ENCODE data around the gene LRRC7.

LRRC7 gene

DNA sequence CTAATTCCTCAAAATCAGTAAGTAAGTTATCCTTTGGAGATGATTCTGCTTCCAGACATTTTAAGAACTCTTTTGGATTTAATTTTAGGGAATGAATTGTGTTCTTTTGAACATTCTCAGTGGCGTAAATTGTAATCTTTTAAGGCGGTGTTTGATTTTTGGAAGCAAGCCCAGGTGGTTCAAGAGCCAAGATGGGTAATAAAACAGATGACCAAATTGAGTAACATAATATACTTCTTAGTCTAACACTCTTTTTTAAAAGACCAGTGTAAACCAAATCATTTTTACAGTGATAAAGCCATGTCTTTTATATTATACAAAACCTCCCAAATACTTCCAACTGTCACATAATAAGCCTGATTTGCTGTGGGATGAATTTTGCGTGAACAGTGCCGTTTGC, 503.9 kb downstream of the LRRC7 start:
- Histone ChIP-seq H3K4me1 (ENCODE audit: insufficient read depth, low read length) (peaks cover 11% of the 10 kb centered on the region), H2AFZ (ENCODE audit: low read depth, low read length) (no peak overlapping the region), H3K27me3 (ENCODE audit: insufficient read depth, low read length) (no peaks in the 10 kb centered on the region), H3K9me3 (ENCODE audit: low read length) (no peaks in the 10 kb centered on the region), H3K36me3 (ENCODE audit: insufficient read depth, low read length) (no peaks in the 10 kb centered on the region), H3K4me3 (ENCODE audit: low read length) (no peak overlapping the region)

DNA sequence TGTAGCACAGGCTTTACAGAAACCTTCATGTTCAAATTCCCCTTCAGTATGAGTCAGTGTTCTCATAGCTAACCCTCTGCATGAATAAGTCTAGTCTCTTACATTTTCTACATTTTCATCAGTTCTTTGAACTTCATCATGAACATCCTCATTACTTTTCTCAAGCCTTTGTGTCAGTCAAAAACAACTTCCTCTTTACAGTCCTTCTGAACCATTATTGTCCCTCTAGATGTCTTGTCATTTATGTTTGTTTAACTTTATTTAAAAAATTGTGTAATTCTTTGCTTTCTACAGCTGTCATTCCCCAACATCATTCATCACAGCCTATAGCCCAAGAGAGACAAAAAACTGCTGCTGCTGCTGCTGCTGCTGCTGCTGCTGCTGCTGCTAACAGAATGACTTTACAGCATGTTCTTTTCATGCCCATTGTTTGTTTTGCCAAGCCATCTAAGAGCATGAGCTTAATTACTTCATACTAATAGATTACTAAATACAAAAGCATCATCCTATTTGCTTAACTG, 504.6 kb downstream of the LRRC7 start:
- Histone ChIP-seq H3K4me3 (ENCODE audit: low read length) (no peak overlapping the region), H2AFZ (ENCODE audit: low read depth, low read length) (no peak overlapping the region), H3K27me3 (ENCODE audit: insufficient read depth, low read length) (no peaks in the 10 kb centered on the region), H3K9me3 (ENCODE audit: low read length) (no peaks in the 10 kb centered on the region), H3K36me3 (ENCODE audit: insufficient read depth, low read length) (no peaks in the 10 kb centered on the region), H3K4me1 (ENCODE audit: insufficient read depth, low read length) (peaks cover 11% of the 10 kb centered on the region)

DNA sequence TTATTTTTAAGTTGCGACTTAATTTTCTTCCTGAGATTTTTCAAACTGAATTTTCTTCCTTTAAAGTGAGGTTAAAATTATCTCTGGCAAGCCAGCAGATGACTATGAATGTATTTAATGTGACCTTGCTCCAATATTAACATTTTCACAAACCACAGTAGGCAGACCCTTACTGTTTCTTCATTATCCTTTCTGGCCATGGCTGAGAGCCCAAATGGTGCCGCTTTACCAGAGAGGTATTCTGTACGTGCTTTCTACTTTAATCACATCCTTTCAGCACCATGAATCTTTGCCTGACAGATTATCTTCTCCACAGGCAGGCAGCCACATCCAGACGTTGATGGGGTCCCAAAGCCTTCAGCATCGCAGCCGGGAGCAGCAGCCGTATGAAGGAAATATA, 508.0 kb downstream of the LRRC7 start:
- no peaks in the 10 kb centered on the region for H3K9me3 ChIP-seq (ENCODE audit: low read length)
- H3K4me1 ChIP-seq (ENCODE audit: insufficient read depth, low read length), result peaks cover 11% of the 10 kb centered on the region
- no peaks in the 10 kb centered on the region for H3K27me3 ChIP-seq (ENCODE audit: insufficient read depth, low read length)
- H3K4me3 ChIP-seq (ENCODE audit: low read length), result no peak overlapping the region
- H2AFZ ChIP-seq (ENCODE audit: low read depth, low read length), result no peak overlapping the region
- H3K36me3 ChIP-seq (ENCODE audit: insufficient read depth, low read length), result no peaks in the 10 kb centered on the region

DNA sequence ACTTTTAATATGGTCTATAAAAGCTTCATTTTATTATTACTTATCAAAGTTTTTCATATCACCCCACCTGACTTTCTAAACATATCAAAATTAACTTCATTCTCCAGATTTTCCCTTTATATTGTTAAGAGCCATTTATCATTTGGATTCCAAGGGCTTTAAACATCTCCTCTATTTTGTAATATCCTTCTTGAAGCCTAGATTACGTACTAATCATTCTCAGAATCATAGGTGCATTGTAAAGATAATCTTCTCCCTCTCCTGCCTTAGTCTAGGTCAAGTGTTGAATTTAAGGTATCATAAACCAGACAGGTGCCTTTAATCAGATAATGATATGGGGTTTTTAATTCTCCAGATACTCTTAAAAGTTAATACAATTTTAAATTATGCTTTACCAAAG, 509.3 kb downstream of the LRRC7 start:
- Histone ChIP-seq H2AFZ (ENCODE audit: low read depth, low read length) (no peak overlapping the region), H3K9me3 (ENCODE audit: low read length) (no peaks in the 10 kb centered on the region), H3K4me1 (ENCODE audit: insufficient read depth, low read length) (peaks cover 8% of the 10 kb centered on the region), H3K36me3 (ENCODE audit: insufficient read depth, low read length) (no peaks in the 10 kb centered on the region), H3K27me3 (ENCODE audit: insufficient read depth, low read length) (no peaks in the 10 kb centered on the region), H3K4me3 (ENCODE audit: low read length) (no peak overlapping the region)

GRCh38 chr1:70079546-70079945, 511.8 kb downstream of the LRRC7 start:
- H3K27me3 ChIP-seq (ENCODE audit: insufficient read depth, low read length), result no peaks in the 10 kb centered on the region
- no peaks in the 10 kb centered on the region for H3K9me3 ChIP-seq (ENCODE audit: low read length)
- H3K4me1 ChIP-seq (ENCODE audit: insufficient read depth, low read length), result no peaks in the 10 kb centered on the region
- H3K4me3 ChIP-seq (ENCODE audit: low read length), result no peak overlapping the region
- H3K36me3 ChIP-seq (ENCODE audit: insufficient read depth, low read length), result no peaks in the 10 kb centered on the region
- no peak overlapping the region for H2AFZ ChIP-seq (ENCODE audit: low read depth, low read length)

- H3K9me3 ChIP-seq (ENCODE audit: low read length), result no peaks in the 10 kb centered on the region
- H3K4me3 ChIP-seq (ENCODE audit: low read length), result no peak overlapping the region
- no peak overlapping the region for H2AFZ ChIP-seq (ENCODE audit: low read depth, low read length)
- no peaks in the 10 kb centered on the region for H3K27me3 ChIP-seq (ENCODE audit: insufficient read depth, low read length)
- H3K4me1 ChIP-seq (ENCODE audit: insufficient read depth, low read length), result no peaks in the 10 kb centered on the region
- no peaks in the 10 kb centered on the region for H3K36me3 ChIP-seq (ENCODE audit: insufficient read depth, low read length)
Observed at GRCh38 chr1:70083519-70083918, 515.8 kb downstream of the LRRC7 start.

- Histone ChIP-seq H3K9me3 (ENCODE audit: low read length) (no peaks in the 10 kb centered on the region), H3K36me3 (ENCODE audit: insufficient read depth, low read length) (no peaks in the 10 kb centered on the region), H3K4me1 (ENCODE audit: insufficient read depth, low read length) (no peaks in the 10 kb centered on the region), H3K27me3 (ENCODE audit: insufficient read depth, low read length) (no peaks in the 10 kb centered on the region), H2AFZ (ENCODE audit: low read depth, low read length) (no peak overlapping the region), H3K4me3 (ENCODE audit: low read length) (no peak overlapping the region)
Observed at GRCh38 chr1:70084314-70084915, 516.7 kb downstream of the LRRC7 start.

- H3K27me3 ChIP-seq (ENCODE audit: insufficient read depth, low read length), result no peaks in the 10 kb centered on the region
- no peaks in the 10 kb centered on the region for H3K36me3 ChIP-seq (ENCODE audit: insufficient read depth, low read length)
- no peak overlapping the region for H3K4me3 ChIP-seq (ENCODE audit: low read length)
- H3K4me1 ChIP-seq (ENCODE audit: insufficient read depth, low read length), result no peaks in the 10 kb centered on the region
- no peaks in the 10 kb centered on the region for H3K9me3 ChIP-seq (ENCODE audit: low read length)
- no peak overlapping the region for H2AFZ ChIP-seq (ENCODE audit: low read depth, low read length)
Observed at GRCh38 chr1:70085521-70085920, 517.8 kb downstream of the LRRC7 start.

GRCh38 chr1:70086897-70087296, 519.2 kb downstream of the LRRC7 start:
- H3K4me1 ChIP-seq (ENCODE audit: insufficient read depth, low read length), result no peaks in the 10 kb centered on the region
- no peak overlapping the region for H2AFZ ChIP-seq (ENCODE audit: low read depth, low read length)
- no peak overlapping the region for H3K4me3 ChIP-seq (ENCODE audit: low read length)
- no peaks in the 10 kb centered on the region for H3K27me3 ChIP-seq (ENCODE audit: insufficient read depth, low read length)
- H3K36me3 ChIP-seq (ENCODE audit: insufficient read depth, low read length), result no peaks in the 10 kb centered on the region
- H3K9me3 ChIP-seq (ENCODE audit: low read length), result no peaks in the 10 kb centered on the region

DNA sequence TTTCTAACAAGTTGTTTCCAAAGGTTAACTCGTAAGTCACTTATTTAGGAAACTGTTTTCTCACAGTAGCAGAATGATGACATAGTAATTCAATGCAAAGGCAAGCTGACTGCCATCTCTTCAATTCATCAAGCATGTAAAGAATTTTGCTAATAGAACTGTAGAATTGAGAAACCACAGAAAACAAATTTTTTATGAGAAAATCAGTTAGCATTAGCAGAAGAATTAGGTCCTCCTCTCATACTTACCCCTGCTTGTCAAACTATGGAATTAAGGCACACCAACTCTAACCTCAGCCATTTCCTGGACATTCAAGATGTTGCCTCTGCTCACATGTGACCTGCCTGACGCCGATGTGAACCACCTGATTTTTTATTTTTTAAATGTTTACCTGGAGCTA, 522.4 kb downstream of the LRRC7 start:
- H3K4me1 ChIP-seq (ENCODE audit: insufficient read depth, low read length), result no peaks in the 10 kb centered on the region
- H3K4me3 ChIP-seq (ENCODE audit: low read length), result no peak overlapping the region
- no peak overlapping the region for H2AFZ ChIP-seq (ENCODE audit: low read depth, low read length)
- H3K27me3 ChIP-seq (ENCODE audit: insufficient read depth, low read length), result no peaks in the 10 kb centered on the region
- H3K36me3 ChIP-seq (ENCODE audit: insufficient read depth, low read length), result no peaks in the 10 kb centered on the region
- no peaks in the 10 kb centered on the region for H3K9me3 ChIP-seq (ENCODE audit: low read length)

GRCh38 chr1:70090875-70091274, 523.2 kb downstream of the LRRC7 start:
- no peaks in the 10 kb centered on the region for H3K9me3 ChIP-seq (ENCODE audit: low read length)
- H3K4me1 ChIP-seq (ENCODE audit: insufficient read depth, low read length), result no peaks in the 10 kb centered on the region
- H3K4me3 ChIP-seq (ENCODE audit: low read length), result no peak overlapping the region
- H3K27me3 ChIP-seq (ENCODE audit: insufficient read depth, low read length), result no peaks in the 10 kb centered on the region
- no peaks in the 10 kb centered on the region for H3K36me3 ChIP-seq (ENCODE audit: insufficient read depth, low read length)
- H2AFZ ChIP-seq (ENCODE audit: low read depth, low read length), result no peak overlapping the region

DNA sequence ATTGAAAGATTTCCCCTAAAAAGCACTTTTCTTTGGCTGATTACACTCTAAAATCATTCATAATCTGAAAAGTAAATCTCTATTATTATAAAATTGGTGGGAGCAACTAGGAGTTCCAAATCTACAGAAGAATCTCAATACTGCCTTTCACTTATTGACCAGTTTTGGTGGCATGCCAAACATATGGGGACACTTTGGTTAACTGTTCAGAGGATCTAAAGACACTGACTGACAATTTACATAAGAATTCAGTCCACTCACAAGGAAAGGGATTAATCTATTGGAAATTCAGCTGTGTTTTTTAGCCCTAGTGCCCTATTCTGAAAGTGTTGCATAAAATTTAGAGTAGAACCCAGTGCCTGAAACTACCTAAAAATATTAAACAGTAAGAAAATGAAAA, 524.1 kb downstream of the LRRC7 start:
- Histone ChIP-seq H3K4me3 (ENCODE audit: low read length) (no peak overlapping the region), H3K36me3 (ENCODE audit: insufficient read depth, low read length) (no peaks in the 10 kb centered on the region), H3K27me3 (ENCODE audit: insufficient read depth, low read length) (no peaks in the 10 kb centered on the region), H3K9me3 (ENCODE audit: low read length) (no peaks in the 10 kb centered on the region), H3K4me1 (ENCODE audit: insufficient read depth, low read length) (no peaks in the 10 kb centered on the region), H2AFZ (ENCODE audit: low read depth, low read length) (no peak overlapping the region)

GRCh38 chr1:70092526-70092925, 524.8 kb downstream of the LRRC7 start:
- H3K9me3 ChIP-seq (ENCODE audit: low read length), result no peaks in the 10 kb centered on the region
- no peaks in the 10 kb centered on the region for H3K36me3 ChIP-seq (ENCODE audit: insufficient read depth, low read length)
- no peak overlapping the region for H2AFZ ChIP-seq (ENCODE audit: low read depth, low read length)
- no peaks in the 10 kb centered on the region for H3K4me1 ChIP-seq (ENCODE audit: insufficient read depth, low read length)
- H3K4me3 ChIP-seq (ENCODE audit: low read length), result no peak overlapping the region
- H3K27me3 ChIP-seq (ENCODE audit: insufficient read depth, low read length), result no peaks in the 10 kb centered on the region

All from neuron (in vitro differentiated cells).